ENCODE data around the gene DRC3.
A peak's percentile ranks its signal among the peaks of the same experiment; 100 is the strongest.

DRC3 gene

GRCh38 chr17:18014006-18014405, 41.3 kb downstream of the DRC3 start:
- Histone ChIP-seq H3K36me3 (ENCODE audit: control insufficient read depth, insufficient read depth, low read length, severe bottlenecking) (peaks cover 8% of the 10 kb centered on the region), H3K4me3 (ENCODE audit: low read length) (no peak overlapping the region), H3K9me3 (ENCODE audit: control insufficient read depth, low read length) (no peaks in the 10 kb centered on the region), H3K4me1 (ENCODE audit: control insufficient read depth, insufficient read depth, low read length) (peaks cover 23% of the 10 kb centered on the region), H3K27me3 (replicated peaks; ENCODE audit: control insufficient read depth, insufficient read depth, low read length) (no peaks in the 10 kb centered on the region), H3K9ac (ENCODE audit: low read length) (no peak overlapping the region)
- DNase-seq (ENCODE audit: low read depth): no peak

GRCh38 chr17:18015593-18015992, 42.9 kb downstream of the DRC3 start:
- no peaks in the 10 kb centered on the region for H3K9me3 ChIP-seq (ENCODE audit: control insufficient read depth, low read length)
- H3K27me3 ChIP-seq (replicated peaks; ENCODE audit: control insufficient read depth, insufficient read depth, low read length): no peaks in the 10 kb centered on the region
- no peak overlapping the region for H3K9ac ChIP-seq (ENCODE audit: low read length)
- peaks cover 28% of the 10 kb centered on the region for H3K4me1 ChIP-seq (ENCODE audit: control insufficient read depth, insufficient read depth, low read length)
- H3K36me3 ChIP-seq (ENCODE audit: control insufficient read depth, insufficient read depth, low read length, severe bottlenecking): peaks cover 8% of the 10 kb centered on the region
- DNase-seq (ENCODE audit: low read depth): no peak
- H3K4me3 ChIP-seq (ENCODE audit: low read length): no peak overlapping the region

- no peak overlapping the region for H3K4me3 ChIP-seq (ENCODE audit: low read length)
- no peaks in the 10 kb centered on the region for H3K27me3 ChIP-seq (replicated peaks; ENCODE audit: control insufficient read depth, insufficient read depth, low read length)
- peaks cover 13% of the 10 kb centered on the region for H3K36me3 ChIP-seq (ENCODE audit: control insufficient read depth, insufficient read depth, low read length, severe bottlenecking)
- H3K9me3 ChIP-seq (ENCODE audit: control insufficient read depth, low read length): no peaks in the 10 kb centered on the region
- no peak for DNase-seq (ENCODE audit: low read depth)
- H3K9ac ChIP-seq (ENCODE audit: low read length): no peak overlapping the region
- H3K4me1 ChIP-seq (ENCODE audit: control insufficient read depth, insufficient read depth, low read length): peaks cover 28% of the 10 kb centered on the region
Observed at GRCh38 chr17:18016426-18016825, 43.8 kb downstream of the DRC3 start.

GRCh38 chr17:18017958-18018357, 45.3 kb downstream of the DRC3 start:
- Histone ChIP-seq H3K4me3 (ENCODE audit: low read length) (no peak overlapping the region), H3K4me1 (ENCODE audit: control insufficient read depth, insufficient read depth, low read length) (peaks cover 28% of the 10 kb centered on the region), H3K9ac (ENCODE audit: low read length) (no peak overlapping the region), H3K9me3 (ENCODE audit: control insufficient read depth, low read length) (no peaks in the 10 kb centered on the region), H3K36me3 (ENCODE audit: control insufficient read depth, insufficient read depth, low read length, severe bottlenecking) (peaks cover 13% of the 10 kb centered on the region), H3K27me3 (replicated peaks; ENCODE audit: control insufficient read depth, insufficient read depth, low read length) (no peaks in the 10 kb centered on the region)
- DNase-seq (ENCODE audit: low read depth): no peak

GRCh38 chr17:18018411-18018921, 45.8 kb downstream of the DRC3 start:
- no peak for DNase-seq (ENCODE audit: low read depth)
- Histone ChIP-seq H3K4me1 (ENCODE audit: control insufficient read depth, insufficient read depth, low read length) (peaks cover 28% of the 10 kb centered on the region), H3K9ac (ENCODE audit: low read length) (no peak overlapping the region), H3K4me3 (ENCODE audit: low read length) (no peak overlapping the region), H3K36me3 (ENCODE audit: control insufficient read depth, insufficient read depth, low read length, severe bottlenecking) (peaks cover 13% of the 10 kb centered on the region), H3K9me3 (ENCODE audit: control insufficient read depth, low read length) (no peaks in the 10 kb centered on the region), H3K27me3 (replicated peaks; ENCODE audit: control insufficient read depth, insufficient read depth, low read length) (no peaks in the 10 kb centered on the region)

GRCh38 chr17:18019838-18020154, 47.1 kb downstream of the DRC3 start:
- Histone ChIP-seq H3K9ac (ENCODE audit: low read length) (no peak overlapping the region), H3K4me3 (ENCODE audit: low read length) (no peak overlapping the region), H3K9me3 (ENCODE audit: control insufficient read depth, low read length) (no peaks in the 10 kb centered on the region), H3K36me3 (ENCODE audit: control insufficient read depth, insufficient read depth, low read length, severe bottlenecking) (peaks cover 13% of the 10 kb centered on the region), H3K4me1 (ENCODE audit: control insufficient read depth, insufficient read depth, low read length) (peaks cover 20% of the 10 kb centered on the region), H3K27me3 (replicated peaks; ENCODE audit: control insufficient read depth, insufficient read depth, low read length) (no peaks in the 10 kb centered on the region)
- no peak for DNase-seq (ENCODE audit: low read depth)

GRCh38 chr17:18020971-18021370, 48.3 kb downstream of the DRC3 start:
- Histone ChIP-seq H3K4me3 (ENCODE audit: low read length) (no peak overlapping the region), H3K4me1 (ENCODE audit: control insufficient read depth, insufficient read depth, low read length) (peaks cover 29% of the 10 kb centered on the region), H3K9me3 (ENCODE audit: control insufficient read depth, low read length) (no peaks in the 10 kb centered on the region), H3K27me3 (replicated peaks; ENCODE audit: control insufficient read depth, insufficient read depth, low read length) (no peaks in the 10 kb centered on the region), H3K9ac (ENCODE audit: low read length) (no peak overlapping the region), H3K36me3 (ENCODE audit: control insufficient read depth, insufficient read depth, low read length, severe bottlenecking) (peaks cover 6% of the 10 kb centered on the region)
- no peak for DNase-seq (ENCODE audit: low read depth)

GRCh38 chr17:18021372-18021771, 48.7 kb downstream of the DRC3 start:
- Histone ChIP-seq H3K4me3 (ENCODE audit: low read length) (no peak overlapping the region), H3K36me3 (ENCODE audit: control insufficient read depth, insufficient read depth, low read length, severe bottlenecking) (peaks cover 5% of the 10 kb centered on the region), H3K9ac (ENCODE audit: low read length) (no peak overlapping the region), H3K9me3 (ENCODE audit: control insufficient read depth, low read length) (no peaks in the 10 kb centered on the region), H3K4me1 (ENCODE audit: control insufficient read depth, insufficient read depth, low read length) (peaks cover 33% of the 10 kb centered on the region), H3K27me3 (replicated peaks; ENCODE audit: control insufficient read depth, insufficient read depth, low read length) (no peaks in the 10 kb centered on the region)
- no peak for DNase-seq (ENCODE audit: low read depth)

- Histone ChIP-seq H3K4me1 (ENCODE audit: control insufficient read depth, insufficient read depth, low read length) (peaks cover 19% of the 10 kb centered on the region), H3K4me3 (ENCODE audit: low read length) (no peak overlapping the region), H3K9me3 (ENCODE audit: control insufficient read depth, low read length) (no peaks in the 10 kb centered on the region), H3K36me3 (ENCODE audit: control insufficient read depth, insufficient read depth, low read length, severe bottlenecking) (peaks cover 5% of the 10 kb centered on the region), H3K27me3 (replicated peaks; ENCODE audit: control insufficient read depth, insufficient read depth, low read length) (no peaks in the 10 kb centered on the region), H3K9ac (ENCODE audit: low read length) (no peak overlapping the region)
- DNase-seq (ENCODE audit: low read depth): no peak
Observed at GRCh38 chr17:18025241-18025944, 52.7 kb downstream of the DRC3 start.

GRCh38 chr17:18025945-18026776, 53.5 kb downstream of the DRC3 start:
- Histone ChIP-seq H3K36me3 (ENCODE audit: control insufficient read depth, insufficient read depth, low read length, severe bottlenecking) (peaks cover under 1% of the 10 kb centered on the region), H3K4me1 (ENCODE audit: control insufficient read depth, insufficient read depth, low read length) (peaks cover 19% of the 10 kb centered on the region), H3K9ac (ENCODE audit: low read length) (no peak overlapping the region), H3K4me3 (ENCODE audit: low read length) (no peak overlapping the region), H3K9me3 (ENCODE audit: control insufficient read depth, low read length) (no peaks in the 10 kb centered on the region), H3K27me3 (replicated peaks; ENCODE audit: control insufficient read depth, insufficient read depth, low read length) (no peaks in the 10 kb centered on the region)
- DNase-seq (ENCODE audit: low read depth): peak; percentile 45

- H3K4me3 ChIP-seq (ENCODE audit: low read length): no peak overlapping the region
- H3K4me1 ChIP-seq (ENCODE audit: control insufficient read depth, insufficient read depth, low read length): peaks cover 26% of the 10 kb centered on the region
- DNase-seq (ENCODE audit: low read depth): no peak
- H3K9ac ChIP-seq (ENCODE audit: low read length): no peak overlapping the region
- no peaks in the 10 kb centered on the region for H3K36me3 ChIP-seq (ENCODE audit: control insufficient read depth, insufficient read depth, low read length, severe bottlenecking)
- no peaks in the 10 kb centered on the region for H3K9me3 ChIP-seq (ENCODE audit: control insufficient read depth, low read length)
- no peaks in the 10 kb centered on the region for H3K27me3 ChIP-seq (replicated peaks; ENCODE audit: control insufficient read depth, insufficient read depth, low read length)
Observed at GRCh38 chr17:18027280-18027679, 54.6 kb downstream of the DRC3 start.

Data from adipocyte (in vitro differentiated cells).